Measurements from ENCODE around the gene RSPH3.

RSPH3 gene

DNA sequence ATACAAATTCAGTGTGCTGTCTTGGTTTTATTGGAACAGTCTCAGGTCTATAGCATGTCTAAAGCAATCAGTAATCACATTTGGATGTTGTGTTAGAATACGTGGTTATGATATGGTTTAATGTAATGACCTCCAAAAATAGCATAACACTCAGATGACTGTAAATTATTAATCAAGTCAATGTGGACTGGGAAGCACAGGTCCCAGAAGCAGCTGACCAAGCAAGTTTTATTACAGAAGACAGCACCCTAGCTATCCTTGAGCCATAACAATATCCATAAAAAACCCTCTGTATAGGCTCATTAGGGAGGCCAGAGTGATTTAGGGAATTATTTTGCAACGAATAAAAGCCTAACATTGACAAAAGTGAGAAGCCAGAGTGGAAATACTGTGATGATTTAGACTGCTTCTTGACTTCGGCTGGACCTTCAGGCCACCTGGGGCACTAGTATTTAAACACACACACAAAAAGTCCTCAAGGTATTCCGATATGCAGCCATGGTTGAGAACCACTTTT is 66.9 kb downstream of the RSPH3 start:
- no peak for DNase-seq (ENCODE audit: low read depth, low spot score)

DNA sequence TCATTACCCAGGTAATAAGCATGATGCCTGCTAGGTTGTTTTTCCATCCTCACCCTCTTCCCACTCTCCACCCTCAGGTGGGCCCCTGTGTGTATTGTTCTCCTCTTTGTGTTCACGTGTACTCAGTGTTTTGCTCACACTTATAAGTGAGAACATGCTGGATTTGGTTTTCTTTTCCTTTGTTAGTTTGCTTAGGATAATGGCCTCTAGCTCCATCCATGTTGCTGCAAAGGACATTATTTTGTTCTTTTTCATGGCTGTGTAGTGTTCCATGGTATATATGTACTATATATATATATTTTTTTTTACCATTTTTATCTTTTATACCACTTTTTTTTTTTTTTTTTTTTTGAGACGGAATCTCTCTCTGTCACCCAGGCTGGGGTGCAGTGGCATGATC is 71.9 kb downstream of the RSPH3 start:
- no peak for DNase-seq (ENCODE audit: low read depth, low spot score)

GRCh38 chr6:158926414-158926813 is 73.6 kb downstream of the RSPH3 start:
- no peak for DNase-seq (ENCODE audit: low read depth, low spot score)

DNA sequence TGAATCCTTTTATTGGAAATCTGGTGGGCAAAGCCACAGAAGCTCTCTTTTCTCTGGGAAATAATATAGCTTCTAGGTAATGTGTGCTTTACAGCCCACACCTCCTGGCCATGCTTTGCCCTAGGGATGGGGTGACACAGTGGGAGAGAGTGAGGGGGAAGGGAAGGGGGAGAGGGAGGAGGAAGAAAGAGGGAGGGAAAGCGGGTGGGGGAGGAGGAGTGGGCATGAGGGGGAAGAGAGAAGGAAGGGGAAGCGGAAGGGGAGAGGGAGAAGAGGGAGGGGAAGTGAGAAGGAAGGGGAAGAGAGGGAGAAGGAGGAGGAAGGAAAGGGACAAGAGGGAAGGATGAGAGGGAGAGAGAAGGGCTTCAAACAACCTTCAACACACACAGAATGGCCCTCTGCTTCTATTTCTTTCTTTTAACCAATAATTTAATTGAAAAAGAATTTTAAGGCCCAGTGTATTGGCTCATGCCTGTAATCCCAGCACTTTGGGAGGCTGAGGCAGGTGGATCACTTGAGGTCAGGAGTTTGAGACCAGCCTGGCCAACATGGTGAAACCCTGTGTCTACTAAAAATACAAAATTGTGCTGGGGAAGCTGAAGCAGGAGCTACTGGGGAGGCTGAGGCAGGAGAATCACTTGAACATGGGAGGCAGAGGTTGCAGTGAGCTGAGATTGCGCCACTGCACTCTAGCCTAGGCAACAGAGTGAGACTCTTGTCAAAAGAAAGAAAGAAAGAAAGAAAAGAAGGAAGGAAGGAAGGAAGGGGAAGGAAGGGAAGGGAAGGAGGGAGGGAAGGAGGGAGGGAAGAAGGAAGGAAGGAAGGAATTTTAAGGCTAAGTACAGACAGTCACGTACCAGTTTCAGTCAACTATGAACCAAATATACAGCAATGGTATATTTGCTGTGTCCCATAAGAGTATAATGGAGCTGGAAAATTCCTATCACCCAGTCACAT is 75.2 kb downstream of the RSPH3 start:
- DNase-seq (ENCODE audit: low read depth, low spot score), result no peak

DNA sequence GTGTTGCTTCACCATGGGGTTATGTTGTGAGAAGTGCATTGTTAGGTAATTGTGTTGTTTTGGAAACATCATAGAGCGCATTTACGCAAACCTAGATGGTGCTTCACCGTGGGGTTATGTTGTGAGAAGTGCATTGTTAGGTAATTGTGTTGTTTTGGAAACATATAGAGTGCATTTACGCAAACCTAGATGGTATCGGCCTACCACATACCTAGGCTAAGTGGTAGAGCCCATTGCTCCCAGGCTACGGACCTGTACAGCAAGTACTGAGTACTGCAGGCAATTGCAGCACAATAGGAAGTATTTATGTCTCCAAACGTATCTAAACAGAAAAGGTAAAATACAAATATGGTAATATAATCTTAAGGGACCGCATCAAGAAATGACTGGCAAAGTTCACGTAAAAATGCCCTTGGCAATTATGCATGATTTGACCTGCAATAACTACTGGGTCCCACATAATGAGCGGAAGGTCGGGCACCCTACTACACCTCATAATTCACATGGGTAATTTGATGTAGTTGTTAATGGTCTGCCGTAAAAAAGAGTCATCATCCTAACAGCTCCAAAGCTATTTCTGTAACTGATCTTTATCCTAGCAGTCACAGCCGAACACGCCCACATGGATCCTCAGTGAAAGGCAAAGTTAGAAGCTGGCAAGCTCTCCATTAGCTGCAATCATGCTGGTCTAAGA is 76.0 kb downstream of the RSPH3 start:
- no peak for DNase-seq (ENCODE audit: low read depth, low spot score)
